GM23248 (cell line): Measurements from ENCODE around the gene KDM6A. TPM values are rescaled to one million over a fixed set of nuclear protein-coding genes. Genes with fewer than 3 reads are reported as not detected.

Experiments
- DNase-seq: peaks from one replicate; pipeline ENCODE4 v3.0.0-alpha.2; 2015
- H2AFZ ChIP-seq: fragments of 200-600 bp; sonication (generic); 2 replicates; pipeline ENCODE4 v1.6.1; 2016; ENCODE audit warnings: antibody characterized with exemption
- H3F3A ChIP-seq: fragments of 200-600 bp; sonication (generic); 2 replicates; pipeline ENCODE4 v1.6.1; 2016; ENCODE audit warnings: mild to moderate bottlenecking, antibody characterized with exemption, mixed run types; ENCODE audit not compliant: insufficient read depth
- H3K27ac ChIP-seq: fragments of 200-600 bp; sonication (generic); 2 replicates; pipeline ENCODE4 v1.5.1; 2016; ENCODE audit warnings: mild to moderate bottlenecking
- H3K27me3 ChIP-seq: fragments of 200-600 bp; sonication (generic); replicated peaks from 2 replicates; pipeline ENCODE4 v1.6.1; 2016; ENCODE audit warnings: mild to moderate bottlenecking; ENCODE audit not compliant: insufficient read depth
- H3K36me3 ChIP-seq: fragments of 200-600 bp; sonication (generic); 2 replicates; pipeline ENCODE4 v1.6.1; 2016; ENCODE audit warnings: low read depth, mild to moderate bottlenecking
- H3K4me1 ChIP-seq: fragments of 200-600 bp; sonication (generic); 2 replicates; pipeline ENCODE4 v1.6.1; 2016; ENCODE audit warnings: mild to moderate bottlenecking; ENCODE audit not compliant: insufficient read depth
- H3K4me2 ChIP-seq: fragments of 200-600 bp; sonication (generic); one replicate; pipeline ENCODE4 v1.6.1; 2016; ENCODE audit warnings: mild to moderate bottlenecking; ENCODE audit not compliant: unreplicated experiment
- H3K4me3 ChIP-seq: fragments of 200-600 bp; sonication (generic); 2 replicates; pipeline ENCODE4 v1.5.1; 2016; ENCODE audit warnings: mild to moderate bottlenecking
- H3K79me2 ChIP-seq: fragments of 200-600 bp; sonication (generic); 2 replicates; pipeline ENCODE4 v1.6.1; 2016; ENCODE audit warnings: mild to moderate bottlenecking; ENCODE audit not compliant: insufficient read depth
- H3K9ac ChIP-seq: fragments of 200-600 bp; sonication (generic); 2 replicates; pipeline ENCODE4 v1.6.1; 2016; ENCODE audit warnings: mild to moderate bottlenecking
- H3K9me2 ChIP-seq: fragments of 200-600 bp; sonication (generic); 2 replicates; pipeline ENCODE4 v1.6.1; 2016; ENCODE audit warnings: mixed run types, mild to moderate bottlenecking, moderate library complexity; ENCODE audit not compliant: insufficient read depth
- H3K9me3 ChIP-seq: fragments of 200-600 bp; sonication (generic); one replicate; pipeline ENCODE4 v1.6.1; 2017; ENCODE audit warnings: low read depth
- H4K20me1 ChIP-seq: fragments of 200-600 bp; sonication (generic); 2 replicates; pipeline ENCODE4 v1.6.0; 2016; ENCODE audit not compliant: insufficient read depth
- EZH2 ChIP-seq: fragments of 200-600 bp; sonication (generic); IDR thresholded peaks from 2 replicates; pipeline ENCODE4 v1.6.1; 2018; ENCODE audit warnings: antibody characterized with exemption, mild to moderate bottlenecking; ENCODE audit not compliant: insufficient read depth, poor library complexity, severe bottlenecking
- EZH2phosphoT487 ChIP-seq: fragments of 200-600 bp; sonication (generic); IDR thresholded peaks from 2 replicates; pipeline ENCODE4 v1.6.1; 2018; ENCODE audit warnings: antibody characterized with exemption, moderate library complexity, mild to moderate bottlenecking, low read depth; ENCODE audit not compliant: insufficient read depth
- WGBS, 2 experiments: methylation state at CpG; one replicate each; pipeline ENCODE4 v1.1.6; 2015 to 2017; ENCODE audit warnings: low lambda C conversion rate in 2 of 2, low coverage in 1 of 2; ENCODE audit errors: missing lambda C conversion rate in 2 of 2; 5-methylcytosine and 5-hydroxymethylcytosine counted together
- in situ Hi-C: fragments of 300-500 bp; cut with MboI; formaldehyde crosslinking; loops from 2 replicates; pipeline ENCODE4 v1.15.0; 2020
- polyA plus RNA-seq: library from polyadenylated mRNA; unstranded; fragments of >200 nt; fragmentation: Nextera tagmentation; extraction: Ambion mirVana; gene quantifications from 2 replicates; pipeline ENCODE4 v1.2.1, GENCODE V29; 2016
- total RNA-seq: library from RNA; depleted of rRNA; stranded (reverse); fragments of >200 nt; shearing (Covaris generic); gene quantifications from 2 replicates; pipeline ENCODE4 v1.2.3, GENCODE V29; 2014

Gene KDM6A
- total and polyA plus RNA-seq, 2 experiments from 2014 or later: 5.8 to 12.0 TPM

GRCh38 chrX:44914532-44915198 lies 41.7 kb downstream of the KDM6A start:
- Histone ChIP-seq H3K27ac (no peak overlapping the region), H3K4me2 (peak overlapping the region; percentile 12), H3K79me2 (peaks cover 90% of the 10 kb centered on the region), H3K9me2 (no peaks in the 10 kb centered on the region), H3K9ac (no peak overlapping the region), H3K9me3 (no peaks in the 10 kb centered on the region), H3K4me3 (no peak overlapping the region), H3K27me3 (no peaks in the 10 kb centered on the region), H3K36me3 (no peaks in the 10 kb centered on the region), H2AFZ (no peak overlapping the region), H4K20me1 (peaks cover 9% of the 10 kb centered on the region; the same call in 1 of the 2 replicates), H3F3A (no peaks in the 10 kb centered on the region; the same call in 1 of the 2 replicates), H3K4me1 (peaks cover 17% of the 10 kb centered on the region)
- TF ChIP-seq EZH2: no peak
- TF ChIP-seq EZH2phosphoT487: no peak
- in situ Hi-C loops: no loop called here
- DNase-seq: peak; percentile 40
- 89 to 90% methylated on average over 2 of the region's 2 CpGs for WGBS, 2 experiments

DNA sequence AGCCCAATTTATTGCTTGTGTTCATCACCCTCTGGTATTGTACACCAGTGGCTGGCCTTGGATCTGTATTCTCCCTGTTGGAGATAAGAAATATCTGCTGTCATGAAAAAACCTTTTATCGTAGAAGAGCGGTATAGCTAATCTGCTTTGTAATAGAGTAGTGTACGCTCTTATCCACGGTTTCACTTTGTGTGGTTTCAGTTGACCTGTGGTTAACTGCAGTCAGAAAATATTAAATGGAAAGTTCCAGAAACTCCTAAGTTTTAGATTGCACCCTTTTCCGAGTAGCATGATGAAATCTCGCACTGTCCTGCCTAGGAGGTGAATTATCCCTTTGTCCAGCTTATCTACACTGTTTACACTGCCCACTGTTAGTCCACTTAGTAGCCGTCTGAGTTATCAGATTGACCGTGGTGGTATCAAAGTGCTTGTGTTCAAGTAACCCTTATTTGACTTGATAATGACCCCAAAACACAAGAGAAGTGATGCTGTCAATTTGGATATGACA lies 42.4 kb downstream of the KDM6A start:
- no peak for TF ChIP-seq EZH2
- no peak for TF ChIP-seq EZH2phosphoT487
- WGBS, 2 experiments: 87 to 88% methylated on average over 8 of the region's 8 CpGs
- Histone ChIP-seq H3F3A (no peaks in the 10 kb centered on the region; the same call in 1 of the 2 replicates), H3K9me3 (no peaks in the 10 kb centered on the region), H3K79me2 (peaks cover 91% of the 10 kb centered on the region), H3K9me2 (no peaks in the 10 kb centered on the region), H3K4me3 (no peak overlapping the region), H3K9ac (no peak overlapping the region), H4K20me1 (peaks cover 9% of the 10 kb centered on the region; the same call in 1 of the 2 replicates), H3K4me1 (peaks cover 17% of the 10 kb centered on the region), H3K36me3 (no peaks in the 10 kb centered on the region), H3K4me2 (peak overlapping the region; percentile 12), H3K27ac (no peak overlapping the region), H3K27me3 (no peaks in the 10 kb centered on the region), H2AFZ (no peak overlapping the region)
- DNase-seq: no peak
- in situ Hi-C loops: no loop called here

DNA sequence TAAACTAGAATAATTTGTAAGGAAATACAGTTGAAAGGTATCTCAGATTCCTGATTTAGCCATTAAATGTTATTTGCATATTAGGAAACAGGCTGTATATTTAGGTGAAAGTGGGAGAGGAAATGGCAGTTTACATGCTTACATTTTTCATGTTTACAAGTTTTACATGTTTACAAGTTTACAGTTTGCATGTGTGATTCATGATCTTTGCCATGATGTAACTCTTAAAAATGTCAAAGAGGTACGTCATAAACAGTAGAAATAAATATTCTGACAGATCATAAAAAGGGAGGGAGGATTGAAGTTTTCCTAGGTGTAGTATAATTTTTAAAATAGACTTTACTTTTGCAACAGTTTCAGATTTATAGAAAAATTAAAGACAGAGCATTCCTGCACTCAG lies 45.7 kb downstream of the KDM6A start:
- 29 to 38% methylated on average over 1 of the region's 1 CpG for WGBS, 2 experiments
- DNase-seq: no peak
- Histone ChIP-seq H3K27ac (no peak overlapping the region), H4K20me1 (peaks cover 9% of the 10 kb centered on the region; the same call in 1 of the 2 replicates), H3F3A (no peaks in the 10 kb centered on the region; the same call in 1 of the 2 replicates), H3K27me3 (no peaks in the 10 kb centered on the region), H3K9me3 (no peaks in the 10 kb centered on the region), H3K4me1 (peaks cover 17% of the 10 kb centered on the region), H3K36me3 (no peaks in the 10 kb centered on the region), H3K9me2 (no peaks in the 10 kb centered on the region), H3K79me2 (peaks cover 100% of the 10 kb centered on the region), H3K4me3 (no peak overlapping the region), H3K9ac (no peak overlapping the region), H3K4me2 (no peak overlapping the region), H2AFZ (no peak overlapping the region)
- in situ Hi-C loops: no loop called here
- TF ChIP-seq EZH2: no peak
- TF ChIP-seq EZH2phosphoT487: no peak

GRCh38 chrX:44922980-44923379 lies 50.0 kb downstream of the KDM6A start:
- Histone ChIP-seq H3K36me3 (no peaks in the 10 kb centered on the region), H4K20me1 (no peaks in the 10 kb centered on the region; the same call in none of the 2 replicates), H3K27me3 (no peaks in the 10 kb centered on the region), H3K4me3 (no peak overlapping the region), H2AFZ (no peak overlapping the region), H3K27ac (no peak overlapping the region), H3K9me3 (no peaks in the 10 kb centered on the region), H3K4me1 (0 out of 2 replicates have a peak, but pooled peaks cover 2% of the 10 kb centered on the region), H3K79me2 (peaks cover 100% of the 10 kb centered on the region), H3K4me2 (no peak overlapping the region), H3K9me2 (no peaks in the 10 kb centered on the region), H3K9ac (no peak overlapping the region), H3F3A (no peaks in the 10 kb centered on the region)
- no peak for DNase-seq
- WGBS, 2 experiments: 80 to 86% methylated on average over 4 of the region's 4 CpGs
- in situ Hi-C loops: no loop called here
- TF ChIP-seq EZH2phosphoT487 (no peak), EZH2 (no peak)
